CD1c-positive myeloid dendritic cell (primary cell): Measurements from ENCODE around the gene XPC.

ENCODE experiments used
- DNase-seq: peaks from one replicate; pipeline ENCODE4 v3.0.0-alpha.2; 2016; ENCODE audit errors: extremely low spot score

XPC gene

DNA sequence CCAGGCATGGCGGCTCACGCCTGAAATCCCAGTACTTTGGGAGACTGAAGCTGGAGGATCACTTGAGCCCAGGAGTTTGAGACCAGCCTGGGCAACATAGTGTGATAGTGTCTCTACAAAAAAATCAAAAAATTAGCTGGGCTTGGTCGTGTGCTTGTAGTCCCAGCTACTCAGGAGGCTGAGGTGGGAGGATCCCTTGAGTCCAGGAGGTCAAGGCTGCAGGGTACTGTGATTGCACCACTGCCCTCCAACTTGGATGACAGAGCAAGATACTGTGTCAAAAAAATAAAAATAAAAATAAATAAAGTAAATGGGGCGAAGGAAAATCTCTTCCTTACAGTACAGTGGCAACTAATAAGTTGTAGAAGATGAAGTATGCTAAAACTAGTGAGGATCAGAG lies 29.8 kb upstream of the XPC start:
- DNase-seq = no peak

DNA sequence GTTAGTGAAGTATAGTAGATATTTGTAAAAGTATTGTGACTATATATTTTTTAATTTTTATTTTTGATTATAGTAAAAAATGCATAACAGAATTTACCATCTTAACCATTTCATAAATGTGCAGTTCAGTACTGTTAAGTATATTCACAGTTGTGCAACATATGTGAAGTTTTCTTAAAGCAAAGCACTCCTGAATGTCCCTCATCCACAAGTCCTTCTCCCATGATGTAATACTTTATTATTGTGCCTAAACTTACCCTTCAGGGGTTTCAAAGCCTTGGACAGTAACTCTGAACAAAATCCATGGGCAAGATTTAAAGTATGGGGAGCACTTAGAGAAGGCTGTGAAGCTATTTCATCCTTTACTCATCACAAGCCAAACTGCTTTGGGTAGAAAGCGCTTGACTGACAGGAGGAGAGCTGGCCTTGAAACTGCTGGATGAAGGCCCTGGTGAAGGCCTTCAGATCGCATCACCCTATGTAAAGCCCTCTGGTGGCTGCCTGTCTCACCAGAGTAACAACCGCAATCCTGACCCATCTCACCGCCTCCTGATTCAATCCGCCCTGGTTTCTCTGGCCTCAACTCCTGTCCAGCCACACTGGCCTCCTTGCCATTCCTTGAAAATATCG lies 28.3 kb upstream of the XPC start:
- no peak for DNase-seq

DNA sequence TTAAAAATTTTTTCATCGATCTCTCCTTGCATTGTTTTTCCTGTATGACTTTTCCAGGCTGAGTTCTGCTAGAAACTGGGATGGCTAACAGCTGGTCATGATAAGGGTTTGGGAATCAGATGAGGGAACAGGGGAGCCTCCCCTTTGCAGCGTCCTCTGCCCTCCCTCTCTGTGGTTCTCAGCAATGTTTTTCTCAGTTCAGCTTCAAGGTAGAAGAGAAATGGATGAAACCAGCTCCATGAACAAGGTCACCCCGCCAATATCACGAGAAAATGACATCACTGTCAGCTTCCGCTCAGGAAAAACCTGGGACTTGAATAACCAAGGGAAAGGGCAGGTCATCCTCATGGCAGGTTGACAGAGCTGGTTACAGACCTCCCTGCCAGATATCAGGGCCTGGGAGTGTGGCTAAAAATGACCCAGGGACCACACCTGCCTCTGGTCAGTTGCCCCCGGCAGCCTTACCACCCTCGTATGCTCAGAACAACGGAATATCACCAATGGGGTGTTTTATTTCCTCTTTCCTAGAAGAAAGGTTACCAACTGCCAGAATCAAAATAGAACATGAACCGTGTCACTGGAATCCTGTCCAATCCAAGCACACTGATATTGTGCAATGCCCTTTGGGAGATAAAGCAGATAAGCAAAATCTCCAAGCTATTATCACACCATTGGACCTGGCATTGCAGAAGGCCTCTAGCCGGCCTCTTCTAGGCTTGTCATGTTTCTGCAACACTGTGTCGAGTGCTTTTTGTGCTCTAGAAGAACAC lies 26.3 kb upstream of the XPC start:
- peak; percentile 27 for DNase-seq

DNA sequence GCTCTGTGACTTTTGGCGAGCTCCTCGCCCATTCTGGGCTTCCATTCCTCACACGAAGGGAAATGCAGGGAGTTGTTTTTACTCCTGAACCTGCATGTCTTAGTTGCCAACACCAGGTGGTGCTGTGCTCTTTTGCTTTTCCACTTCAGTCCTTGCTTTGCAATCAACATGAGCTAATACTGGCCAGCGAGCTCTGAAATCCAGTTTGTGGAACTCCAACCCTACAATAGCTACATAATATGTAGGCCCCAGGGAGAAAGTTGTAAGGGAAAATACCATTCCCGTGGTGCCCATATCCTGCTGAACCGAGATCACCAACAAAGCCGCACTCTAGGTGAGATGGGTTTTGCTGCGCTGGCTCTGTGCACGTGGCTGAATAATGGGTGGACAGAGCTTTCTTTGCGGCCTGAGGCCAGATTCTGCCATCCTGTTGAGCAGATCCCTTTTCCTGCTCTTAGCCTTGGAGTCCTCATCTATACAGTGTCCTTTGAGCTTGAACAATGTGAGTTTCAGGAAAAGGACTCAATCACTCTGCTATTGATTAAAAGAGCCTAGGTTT lies 25.2 kb upstream of the XPC start:
- peak; percentile 62 for DNase-seq

DNA sequence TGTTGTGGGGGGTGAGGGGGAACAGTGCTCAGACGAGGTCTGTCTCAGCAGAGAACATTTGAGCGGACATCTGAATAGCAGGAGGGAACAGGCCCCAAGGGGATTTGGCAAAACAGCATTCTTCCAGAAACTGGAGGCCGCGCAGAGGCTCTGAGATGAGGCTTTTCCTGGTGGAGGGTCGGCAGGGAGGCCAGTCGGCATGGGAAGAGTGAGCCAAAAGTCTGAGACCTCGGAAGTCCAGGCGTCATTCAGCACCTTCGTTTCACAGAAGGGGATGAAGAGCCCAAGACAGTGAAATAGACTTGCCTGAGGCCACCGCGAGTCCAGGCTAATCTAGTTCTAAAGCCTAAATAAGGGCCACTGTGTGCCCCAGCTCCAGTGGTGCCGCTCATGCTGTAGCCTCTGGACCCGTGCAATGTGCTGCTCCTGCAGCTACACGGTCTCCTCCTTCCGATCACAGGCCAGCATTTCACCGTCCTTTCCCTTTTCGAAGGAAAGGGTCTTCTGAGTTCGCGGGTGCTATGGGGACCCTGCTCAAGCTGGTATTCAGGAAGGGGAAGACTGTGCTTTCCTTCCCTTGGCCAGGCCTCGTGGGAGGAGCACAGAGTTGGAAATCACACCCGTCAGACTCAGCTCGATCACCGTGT lies 24.6 kb upstream of the XPC start:
- no peak for DNase-seq

DNA sequence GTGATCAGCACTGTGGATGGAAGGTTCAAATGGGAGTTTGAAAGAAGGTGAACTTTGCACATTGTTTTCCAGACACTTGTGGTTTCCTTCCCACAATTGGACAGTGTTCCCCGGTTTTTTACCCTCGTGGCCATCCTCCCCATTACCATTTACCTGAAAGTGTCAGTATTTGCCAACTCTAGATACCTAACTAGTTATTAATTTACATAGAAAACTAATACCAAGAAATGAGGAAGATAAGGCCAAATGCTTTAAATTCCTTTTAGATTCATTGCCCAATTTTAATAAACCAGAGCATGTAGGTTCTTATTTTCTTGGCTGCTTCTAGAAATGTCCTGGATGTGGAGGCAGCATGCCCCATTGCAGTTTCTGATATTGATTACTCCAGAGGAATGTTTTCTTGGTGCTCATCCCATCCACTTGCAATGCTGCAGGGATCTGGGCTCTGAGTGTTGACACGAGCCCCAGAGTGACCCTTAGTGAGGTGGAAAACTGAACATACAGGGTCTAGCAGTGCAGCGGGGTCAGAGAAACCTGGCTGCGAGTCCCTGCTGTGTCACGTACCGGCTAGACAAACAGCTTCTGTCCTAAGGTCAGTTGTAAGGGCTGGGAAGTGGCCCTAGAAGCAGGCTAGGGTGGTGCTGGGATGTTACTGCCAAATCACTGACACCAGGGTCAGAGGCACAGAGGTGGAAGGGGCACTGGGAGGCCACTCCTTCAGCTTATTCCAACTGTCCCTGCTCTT lies 23.7 kb upstream of the XPC start:
- no peak for DNase-seq

DNA sequence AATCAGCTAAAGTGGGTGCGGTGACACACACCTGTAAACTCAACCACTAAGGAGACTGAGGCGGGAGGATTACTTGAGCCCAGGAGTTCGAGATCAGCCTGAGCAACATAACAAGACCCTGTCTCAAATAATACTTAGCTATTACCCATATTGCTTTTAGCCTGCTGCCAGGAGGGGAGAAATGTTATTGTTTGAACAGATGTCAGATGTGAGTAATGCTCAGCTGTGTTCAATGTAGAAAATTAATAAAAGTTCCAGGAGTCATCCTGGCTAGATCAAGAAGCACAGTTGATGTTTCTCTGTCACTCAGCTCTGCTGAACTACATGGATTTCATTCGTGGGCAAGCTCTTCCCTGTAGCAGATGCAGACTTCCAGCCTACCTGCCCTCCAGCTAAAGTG lies 22.4 kb upstream of the XPC start:
- no peak for DNase-seq

DNA sequence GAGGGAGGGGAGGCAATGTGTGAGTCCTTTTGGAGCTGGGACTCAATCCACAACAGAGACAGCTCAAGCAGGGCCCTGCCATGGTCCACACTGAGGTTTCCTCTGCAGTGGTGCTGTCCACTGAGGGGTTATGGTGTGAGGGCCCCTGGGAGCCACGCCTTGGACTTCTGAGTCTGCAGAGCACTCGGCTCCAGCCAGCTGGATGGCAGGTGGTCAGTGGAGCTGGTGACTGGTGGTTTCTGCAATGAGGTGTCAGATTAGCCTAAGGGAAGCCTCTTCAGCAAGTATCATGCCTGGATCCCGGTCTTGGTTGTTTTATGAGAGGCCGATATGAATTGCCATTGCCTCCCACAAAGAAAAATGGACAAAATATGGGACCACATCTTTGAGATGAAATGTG lies 21.9 kb upstream of the XPC start:
- no peak for DNase-seq

DNA sequence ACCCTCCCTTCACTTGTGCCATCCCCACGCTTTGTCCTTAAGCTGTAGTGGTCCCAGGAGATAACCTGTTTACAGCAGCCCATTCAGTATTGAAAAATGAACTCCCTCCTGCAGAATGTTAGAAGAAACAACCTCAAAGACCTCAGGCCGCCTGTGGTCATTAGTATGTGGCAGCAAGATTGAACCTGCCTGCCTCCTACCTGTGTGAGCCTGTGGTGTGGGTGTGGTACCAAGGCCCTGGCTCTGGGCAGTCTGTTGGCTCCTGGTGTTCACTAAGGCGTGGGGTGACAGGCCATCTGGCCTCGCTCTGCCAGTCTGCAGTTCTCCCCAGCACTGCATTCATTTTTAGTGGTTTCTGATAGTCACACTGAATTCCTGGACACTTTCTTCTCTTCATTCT lies 21.2 kb upstream of the XPC start:
- DNase-seq = no peak

DNA sequence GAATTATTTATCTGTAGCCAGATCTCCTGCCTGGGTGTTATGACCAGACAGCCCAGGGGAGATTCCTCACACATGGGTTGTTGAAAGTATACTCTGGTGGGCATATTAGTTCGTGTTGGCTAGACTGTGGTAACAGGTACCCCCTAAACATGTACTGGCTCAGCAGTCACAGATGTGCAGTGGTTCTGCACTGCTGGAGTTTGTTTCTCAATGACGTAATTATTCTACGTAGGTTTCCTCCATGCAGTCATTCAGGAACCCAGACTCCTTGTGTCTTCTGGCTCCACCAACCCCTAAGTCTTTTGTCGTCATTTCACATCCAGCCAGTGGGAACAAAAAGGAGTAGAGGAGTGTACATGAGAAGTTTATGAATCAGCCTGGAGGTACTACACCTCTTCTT lies 16.5 kb upstream of the XPC start:
- no peak for DNase-seq

DNA sequence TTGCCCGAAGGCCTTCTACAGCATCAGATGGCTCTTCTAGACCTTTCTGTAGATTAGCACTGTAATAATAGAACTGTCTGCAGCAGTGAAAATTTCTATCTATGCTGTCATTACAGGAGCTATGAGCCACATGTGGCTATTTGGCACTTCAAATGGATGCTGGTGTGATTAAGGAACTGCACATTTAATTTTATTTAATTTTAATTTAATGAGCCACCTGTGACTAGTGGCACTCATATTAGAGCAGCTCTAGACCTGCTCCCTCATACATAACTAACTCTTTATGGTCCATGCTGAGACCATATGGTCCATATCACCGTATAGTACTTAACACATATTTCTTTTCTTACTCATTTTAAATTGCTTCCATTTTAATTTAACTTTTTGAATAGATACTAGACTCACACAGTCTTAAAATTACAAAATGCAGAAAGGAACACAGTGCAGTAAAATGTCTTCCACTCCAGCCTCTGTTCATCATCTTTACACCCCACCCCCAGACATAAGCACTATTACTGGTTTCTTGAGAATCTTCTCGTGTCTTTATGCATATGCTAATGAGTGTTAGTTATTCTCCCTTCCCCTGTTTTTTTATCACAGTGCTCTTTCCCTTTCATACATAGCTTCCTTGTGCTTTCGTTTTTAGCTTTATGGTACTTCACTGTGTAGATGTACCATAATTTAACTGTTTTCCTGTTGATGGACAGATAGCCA lies 9.8 kb upstream of the XPC start:
- no peak for DNase-seq

DNA sequence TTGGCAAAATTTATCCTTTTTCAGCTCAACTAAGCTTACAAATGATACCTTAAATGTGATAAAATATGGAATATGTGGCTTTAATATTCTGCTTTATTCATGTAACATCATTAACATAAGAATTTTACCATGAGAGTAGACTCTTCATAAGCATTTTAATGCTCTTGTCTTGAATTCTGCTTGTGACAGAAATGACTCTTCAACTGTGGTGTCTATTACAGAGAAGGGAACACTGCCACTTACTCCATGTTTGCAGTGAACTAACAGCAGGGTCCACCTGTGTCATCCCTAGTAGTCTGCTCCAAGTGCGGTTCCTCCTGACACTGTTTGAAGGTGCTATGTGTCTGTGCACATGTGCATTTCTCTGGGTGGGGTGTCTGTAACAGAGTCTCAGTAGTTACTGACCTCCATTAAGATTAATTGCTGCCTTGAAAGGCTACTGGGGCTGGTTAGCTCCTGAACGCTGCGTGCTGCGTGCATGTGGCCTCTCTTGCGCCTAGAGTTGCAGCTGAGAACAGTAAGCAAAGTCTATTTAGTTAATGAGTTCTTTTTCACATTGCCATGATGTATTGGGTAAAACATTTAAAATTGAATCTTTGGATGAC lies 8.6 kb upstream of the XPC start:
- DNase-seq = no peak

DNA sequence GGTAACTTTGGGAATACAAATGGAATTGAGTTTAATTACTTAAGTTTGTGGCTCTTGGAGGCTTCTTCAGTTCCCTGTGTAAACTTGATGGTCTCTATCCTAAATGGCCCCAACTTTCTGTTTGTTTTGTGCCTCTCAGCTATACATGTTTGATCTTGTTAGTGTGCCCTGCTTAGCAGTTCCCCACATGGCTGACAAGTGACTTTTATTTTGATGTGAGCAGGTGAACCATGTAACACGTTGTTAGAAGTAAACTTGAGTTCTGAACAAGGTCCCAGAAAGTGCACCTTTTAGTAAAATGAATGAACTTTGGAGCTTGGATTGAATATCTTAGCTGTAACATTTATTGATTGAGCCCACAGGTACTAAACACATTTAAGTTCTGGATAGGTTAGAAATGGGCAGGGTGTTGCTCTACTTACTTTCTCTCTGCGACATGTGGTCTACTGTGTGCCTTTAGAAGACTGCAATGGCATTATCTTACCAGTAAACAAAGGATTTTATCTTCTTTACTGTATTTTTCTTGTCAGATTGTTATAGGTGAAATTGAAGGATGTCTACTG lies 4.7 kb upstream of the XPC start:
- DNase-seq = no peak

DNA sequence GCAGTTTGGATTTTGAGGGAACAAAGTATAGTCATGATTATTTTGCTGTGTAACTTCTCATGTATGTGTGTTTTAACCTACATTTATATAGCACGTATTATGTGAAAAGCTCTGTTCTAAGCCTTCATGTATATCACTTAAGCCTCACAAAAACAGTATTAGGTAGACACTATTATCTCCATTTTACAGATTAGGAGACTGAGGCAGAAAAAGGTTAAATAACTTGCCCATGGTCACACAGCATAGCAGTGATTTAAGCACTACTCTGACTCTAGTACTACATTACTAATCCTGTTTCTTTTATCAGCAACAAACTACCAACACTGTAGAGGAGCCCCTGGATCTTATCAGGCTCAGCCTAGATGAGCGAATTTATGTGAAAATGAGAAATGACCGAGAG lies 2.9 kb upstream of the XPC start:
- DNase-seq = no peak

DNA sequence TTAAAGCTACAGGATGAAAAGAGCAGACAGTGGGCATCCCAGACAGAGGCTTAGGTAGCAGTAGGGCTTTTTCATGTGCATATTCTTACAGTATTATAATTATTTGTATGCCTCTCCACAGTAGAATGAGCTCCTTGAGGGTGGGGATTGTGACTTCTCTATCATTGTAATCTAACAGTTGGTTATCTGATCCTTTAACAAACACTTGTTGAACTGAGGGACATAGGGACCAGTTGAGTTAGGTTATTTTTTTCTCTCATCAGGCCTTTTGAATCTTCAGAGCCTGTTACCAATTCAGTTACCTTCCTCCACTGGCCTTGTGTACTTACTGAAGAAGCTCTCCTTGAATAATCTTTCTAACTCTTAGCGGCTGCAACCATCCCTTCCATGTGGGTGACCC lies 1.4 kb upstream of the XPC start:
- DNase-seq = no peak

DNA sequence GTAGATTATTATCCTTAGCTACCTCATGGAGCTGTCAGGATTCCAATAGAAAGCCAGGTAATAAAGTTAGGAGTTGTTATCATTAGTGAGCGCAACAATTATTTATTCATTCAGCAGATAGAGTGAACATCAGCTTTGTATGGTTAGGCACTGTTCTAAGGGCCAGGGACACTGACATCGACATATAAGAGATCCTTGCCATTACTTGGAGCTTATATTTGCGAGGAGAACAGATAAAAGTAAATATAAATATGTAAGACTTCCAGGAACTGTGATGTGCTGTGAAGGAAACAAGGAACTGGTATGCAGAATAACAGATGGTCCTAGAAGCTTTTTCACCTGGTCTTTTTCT lies 689 bp upstream of the XPC start:
- DNase-seq = no peak

DNA sequence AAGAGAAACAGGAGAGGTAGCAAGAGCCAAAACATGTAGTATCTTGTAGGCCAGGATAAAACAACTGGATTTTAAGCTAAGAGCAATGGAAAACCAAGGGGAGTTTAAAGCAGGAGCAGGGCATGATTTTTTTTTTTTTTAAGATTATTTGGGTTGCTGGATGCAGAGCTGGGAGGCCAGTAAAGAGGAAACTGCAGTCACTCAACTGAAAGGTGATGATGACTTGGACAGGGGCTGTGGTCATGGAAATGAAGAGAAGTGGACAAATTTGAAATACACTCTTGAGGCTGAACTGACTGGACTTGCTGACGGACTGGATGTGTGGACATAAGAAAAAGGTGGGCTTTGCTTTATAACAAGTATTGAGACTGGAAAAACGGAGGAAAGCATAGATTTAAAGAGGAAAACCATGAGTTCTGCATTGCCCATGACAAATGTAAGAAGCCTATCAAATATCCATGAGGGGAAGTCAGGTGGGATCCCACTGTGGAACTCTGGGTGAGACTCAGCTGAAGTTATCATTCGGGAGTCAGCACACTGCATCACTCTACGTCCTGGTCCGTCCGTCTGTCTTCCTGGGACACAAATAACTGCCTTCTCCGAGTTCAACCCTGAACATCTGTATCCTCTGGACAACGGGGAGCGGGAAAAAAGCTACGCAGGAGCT lies 688 bp downstream of the XPC start:
- peak; percentile 27 for DNase-seq

DNA sequence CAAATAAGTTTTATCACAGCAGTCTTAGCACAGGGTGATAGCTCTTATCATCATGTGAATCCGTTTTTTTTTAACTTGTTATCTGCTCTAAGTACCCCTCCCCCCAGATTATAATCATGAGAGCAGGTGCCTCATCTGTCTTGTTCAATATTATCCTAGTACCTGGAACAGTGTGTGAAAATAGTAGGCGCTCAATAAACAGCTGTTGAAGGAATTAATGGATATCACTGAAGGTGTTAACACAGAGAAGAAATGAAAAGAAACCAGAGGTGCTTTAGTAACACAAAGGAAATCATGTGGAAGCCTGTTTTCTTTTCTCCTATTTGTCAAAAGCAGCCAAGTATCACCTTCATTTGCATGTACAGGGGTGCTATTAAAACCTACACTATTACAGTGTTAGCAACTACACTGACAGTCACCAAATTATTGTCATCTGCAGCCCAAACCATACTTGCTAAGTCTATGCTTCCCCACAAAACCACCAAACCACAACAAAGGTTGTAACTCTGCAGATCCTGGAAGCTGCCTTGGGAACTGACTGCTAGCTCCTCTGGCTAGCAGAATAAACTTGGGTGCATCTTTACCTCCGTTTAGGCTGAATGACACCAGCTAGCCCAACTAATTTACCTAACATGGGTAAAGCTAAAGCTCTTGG lies 2.9 kb downstream of the XPC start:
- peak; percentile 56 for DNase-seq

DNA sequence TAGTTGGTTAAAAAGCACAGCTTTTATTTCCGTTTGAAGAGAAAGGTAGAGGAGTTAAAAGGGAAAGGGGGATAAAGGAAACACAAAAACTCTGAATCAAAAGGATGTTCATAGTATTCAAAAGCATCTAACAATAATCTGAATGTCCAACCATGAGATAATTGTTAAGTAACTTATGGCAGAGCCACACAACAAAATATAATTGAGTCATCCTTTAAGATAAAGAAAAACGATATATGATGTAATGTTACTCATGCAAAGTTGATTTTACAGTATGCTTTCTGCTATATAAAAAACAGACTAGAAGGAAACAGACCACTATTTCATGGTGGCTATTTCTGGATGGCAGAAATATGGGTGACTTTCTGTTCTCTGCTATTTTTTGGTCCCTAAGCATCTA lies 3.9 kb downstream of the XPC start:
- DNase-seq = no peak

DNA sequence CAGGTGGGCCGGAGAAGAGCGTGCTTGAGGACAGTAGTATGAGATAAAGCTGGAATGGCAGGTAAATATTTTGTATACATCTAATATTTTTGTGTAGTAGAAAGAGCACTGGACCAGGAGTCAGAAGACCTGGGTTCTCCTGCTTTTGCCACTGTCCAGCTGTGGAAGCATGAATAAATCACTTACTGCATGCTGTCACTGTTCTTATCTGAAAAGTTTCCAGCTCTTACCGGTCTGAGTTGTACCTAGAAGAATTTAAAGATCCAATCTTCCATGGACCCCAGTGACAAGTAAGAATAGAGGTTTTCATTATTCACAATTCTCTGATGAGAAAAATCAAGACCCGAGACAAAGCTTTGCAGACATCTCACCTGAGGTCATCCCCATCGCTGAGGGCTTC lies 5.9 kb downstream of the XPC start:
- no peak for DNase-seq
